Endothelial cell of umbilical vein (primary cell): ENCODE data around the gene LMBRD1. TPM values are rescaled to one million over a fixed set of nuclear protein-coding genes. Genes with fewer than 3 reads are reported as not detected.

Source experiments
- BruUV-seq: library from RNA; stranded (reverse); fragments of 400-500 nt; replicated peaks from 2 replicates; lab custom pipeline; 2021; lab: Mats Ljungman, UMichigan
- CTCF ChIA-PET: fragments of 300-600, 350-600 bp; sonication (Branson Sonifier 250); formaldehyde crosslinking; loops from one replicate; lab custom pipeline; 2021; ENCODE audit warnings: antibody characterized with exemption, inconsistent platforms; lab: Charles Lee
- POLR2A ChIA-PET: fragments of 300-600, 350-600 bp; sonication (Branson Sonifier 250); formaldehyde crosslinking; loops from one replicate; lab custom pipeline; 2021; ENCODE audit warnings: antibody characterized with exemption, inconsistent platforms; lab: Charles Lee
- DNase-seq: peaks from one replicate; pipeline ENCODE4 v3.0.0-alpha.2; 2011; ENCODE audit warnings: low read depth, low spot score
- FAIRE-seq: peaks from 2 replicates; lab custom pipeline; 2011; peaks lifted over from hg19 to GRCh38; lab: Jason Lieb, UNC
- H2AFZ ChIP-seq: 2 replicates; pipeline ENCODE4 v1.6.0; 2012; ENCODE audit warnings: low read depth, low read length, control low read depth, inconsistent platforms
- H3K27ac ChIP-seq: 2 replicates; pipeline ENCODE4 v1.5.1; 2011; ENCODE audit warnings: low read depth, mild to moderate bottlenecking, control low read depth, low read length, moderate library complexity; ENCODE audit not compliant: insufficient read depth
- H3K27me3 ChIP-seq, 2 experiments: 2 replicates each; pipeline versions ENCODE4 v1.6.0 to v1.6.1; 2011; ENCODE audit warnings: low read length in 2 of 2, mixed read lengths in 1 of 2; ENCODE audit not compliant: control insufficient read depth in 2 of 2, insufficient read depth in 2 of 2
- H3K36me3 ChIP-seq, 2 experiments: 2 replicates in 1 of 2; 3 replicates in 1 of 2; pipeline ENCODE4 v1.5.1; 2011; ENCODE audit warnings: low read length in 2 of 2, mild to moderate bottlenecking in 1 of 2, moderate library complexity in 1 of 2; ENCODE audit not compliant: control insufficient read depth in 2 of 2, insufficient read depth in 2 of 2; ENCODE audit errors: extremely low read depth in 1 of 2
- H3K4me1 ChIP-seq: 3 replicates; pipeline ENCODE4 v1.5.1; 2011; ENCODE audit warnings: mild to moderate bottlenecking, low read length; ENCODE audit not compliant: control insufficient read depth, insufficient read depth; ENCODE audit errors: extremely low read depth
- H3K4me2 ChIP-seq: 2 replicates; pipeline ENCODE4 v1.6.1; 2011; ENCODE audit warnings: low read length, control low read depth, mixed read lengths; ENCODE audit not compliant: insufficient read depth
- H3K4me3 ChIP-seq, 3 experiments: fragments of 200-600 bp in 1 of 3; sonication (generic), shearing (Covaris generic) in 1 of 3; replicated peaks in 1 of 3; 2 replicates each; pipeline ENCODE4 v1.5.1; 2011 to 2016; ENCODE audit warnings: control low read depth in 3 of 3, low read length in 3 of 3, mild to moderate bottlenecking in 2 of 3, inconsistent platforms in 1 of 3, low read depth in 1 of 3, moderate library complexity in 1 of 3; ENCODE audit not compliant: insufficient read depth in 1 of 3
- H3K79me2 ChIP-seq: 2 replicates; pipeline ENCODE4 v1.6.0; 2012; ENCODE audit warnings: low read length, inconsistent platforms; ENCODE audit not compliant: control insufficient read depth, insufficient read depth
- H3K9ac ChIP-seq: replicated peaks from 2 replicates; pipeline ENCODE3; 2011; ENCODE audit warnings: low read length, control low read depth; ENCODE audit not compliant: insufficient read depth; ENCODE audit errors: extremely low read depth
- H3K9me1 ChIP-seq: replicated peaks from 3 replicates; pipeline ENCODE4 v1.6.0; 2011; ENCODE audit warnings: mild to moderate bottlenecking, low read length; ENCODE audit not compliant: control insufficient read depth, insufficient read depth; ENCODE audit errors: extremely low read depth
- H3K9me3 ChIP-seq: replicated peaks from 2 replicates; pipeline ENCODE4 v1.5.1; 2012; ENCODE audit warnings: low read length, inconsistent platforms; ENCODE audit not compliant: control insufficient read depth, insufficient read depth
- H4K20me1 ChIP-seq: replicated peaks from 2 replicates; pipeline ENCODE3; 2011; ENCODE audit warnings: mild to moderate bottlenecking, low read length; ENCODE audit not compliant: control insufficient read depth, insufficient read depth; ENCODE audit errors: extremely low read depth
- CTCF ChIP-seq, 2 donors: IDR thresholded peaks; 1 replicate in 1 of 2; 2 replicates in 1 of 2; pipeline ENCODE4 v1.5.1; 2011; ENCODE audit warnings: low read length in 2 of 2, mild to moderate bottlenecking in 2 of 2, moderate library complexity in 2 of 2, control low read depth in 1 of 2, inconsistent platforms in 1 of 2, low read depth in 1 of 2; ENCODE audit not compliant: insufficient read depth in 1 of 2; ENCODE audit errors: extremely low read depth in 1 of 2
- EZH2 ChIP-seq: IDR thresholded peaks from 2 replicates; pipeline ENCODE4 v1.6.1; 2012; ENCODE audit warnings: borderline replicate concordance, low read depth, mild to moderate bottlenecking, moderate library complexity, low read length, inconsistent platforms; ENCODE audit not compliant: severe bottlenecking
- FOS ChIP-seq: IDR thresholded peaks from 2 replicates; pipeline ENCODE4 v1.6.1; 2011; ENCODE audit warnings: mild to moderate bottlenecking, low read length, moderate library complexity, borderline replicate concordance; ENCODE audit not compliant: insufficient read depth
- GATA2 ChIP-seq: IDR thresholded peaks from 2 replicates; pipeline ENCODE4 v1.7.0; 2011; ENCODE audit warnings: low read depth, mild to moderate bottlenecking, moderate library complexity, mixed read lengths, low read length; ENCODE audit not compliant: insufficient read length, insufficient read depth
- JUN ChIP-seq: IDR thresholded peaks from 2 replicates; pipeline ENCODE4 v1.6.1; 2011; ENCODE audit warnings: borderline replicate concordance, low read depth; ENCODE audit not compliant: insufficient read length, insufficient read depth
- MAX ChIP-seq: IDR thresholded peaks from 2 replicates; pipeline ENCODE4 v1.6.1; 2011; ENCODE audit not compliant: insufficient read depth, insufficient read length
- MYC ChIP-seq: IDR thresholded peaks from one replicate; pipeline ENCODE4 v1.6.1; 2011; ENCODE audit warnings: mild to moderate bottlenecking, low read depth, low read length
- POLR2A ChIP-seq: IDR thresholded peaks from 2 replicates; pipeline ENCODE4 v1.6.1; 2012; ENCODE audit warnings: low read depth, mild to moderate bottlenecking, control low read depth, low read length
- POLR2AphosphoS5 ChIP-seq: IDR thresholded peaks from 2 replicates; pipeline ENCODE4 v1.6.1; 2012; ENCODE audit warnings: low read depth, mild to moderate bottlenecking, control low read depth, low read length, moderate library complexity; ENCODE audit not compliant: insufficient read depth
- dilution Hi-C: fragments of 300-500 bp; cut with MboI; formaldehyde crosslinking; loops from one replicate; pipeline ENCODE4 v1.15.0; 2019; ENCODE audit warnings: low sequenced_read_pairs; ENCODE audit not compliant: extremely low pct_ligation_motif_present
- intact Hi-C: fragments of 100-400 bp; cut with micrococcal nuclease; formaldehyde crosslinking; loops from one replicate; pipeline ENCODE4 v1.10.0; 2022
- polyA plus RNA-seq, 4 experiments: library from polyadenylated mRNA; depleted of rRNA in 3 of 4; stranded (reverse) in 3 of 4; unstranded in 1 of 4; fragments of >200 nt; gene quantifications; 2 replicates each; pipeline versions ENCODE4 v1.2.1 to v1.2.3, GENCODE V29; 2011 to 2012; ENCODE audit warnings: missing spikeins in 1 of 4
- total RNA-seq: library from RNA; stranded (reverse); gene quantifications from 2 replicates; pipeline ENCODE4 v1.2.3, GENCODE V29; 2021

Gene LMBRD1
- total and polyA plus RNA-seq, 2 donors (not counting 3 experiments of a cell fraction or from before 2014, with no cell fraction given), result 9.8 to 14.6 TPM

GRCh38 chr6:69795469-69796072 is 1.2 kb downstream of the LMBRD1 start:
- Histone ChIP-seq H4K20me1 (no peaks in the 10 kb centered on the region), H3K79me2 (no peaks in the 10 kb centered on the region), H3K9ac (peak overlapping the region; percentile 82), H3K4me1 (no peaks in the 10 kb centered on the region), H3K4me3 (peak overlapping the region; percentile 71 to 79 (median 77)), H3K9me1 (no peaks in the 10 kb centered on the region), H2AFZ (peak overlapping the region; percentile 79), H3K27me3 (no peaks in the 10 kb centered on the region), H3K27ac (no peak overlapping the region), H3K4me2 (peak overlapping the region; percentile 85), H3K9me3 (no peaks in the 10 kb centered on the region), H3K36me3 (no peaks in the 10 kb centered on the region)
- ChIA-PET POLR2A (no interaction called here), CTCF (no interaction called here)
- no peak for DNase-seq
- FAIRE-seq, result no peak
- dilution Hi-C loops (no loop called here), intact Hi-C loops (no loop called here)
- BruUV-seq, result no TSS peak
- TF ChIP-seq MAX, result no peak
- TF ChIP-seq JUN, result no peak
- no peak for TF ChIP-seq FOS
- TF ChIP-seq EZH2, result no peak
- TF ChIP-seq MYC, result no peak
- TF ChIP-seq POLR2A, result no peak
- TF ChIP-seq GATA2, result no peak
- no peak for TF ChIP-seq CTCF (IDR thresholded peaks at IDR 0.05; ENCODE audit: extremely low read depth in 1 of 2, insufficient read depth in 1 of 2, low read depth in 1 of 2, low read length in 2 of 2)
- TF ChIP-seq POLR2AphosphoS5, result no peak
